ENCODE data around the gene INKA2.
A peak's percentile ranks its signal among the peaks of the same experiment; 100 is the strongest.

INKA2 gene

DNA sequence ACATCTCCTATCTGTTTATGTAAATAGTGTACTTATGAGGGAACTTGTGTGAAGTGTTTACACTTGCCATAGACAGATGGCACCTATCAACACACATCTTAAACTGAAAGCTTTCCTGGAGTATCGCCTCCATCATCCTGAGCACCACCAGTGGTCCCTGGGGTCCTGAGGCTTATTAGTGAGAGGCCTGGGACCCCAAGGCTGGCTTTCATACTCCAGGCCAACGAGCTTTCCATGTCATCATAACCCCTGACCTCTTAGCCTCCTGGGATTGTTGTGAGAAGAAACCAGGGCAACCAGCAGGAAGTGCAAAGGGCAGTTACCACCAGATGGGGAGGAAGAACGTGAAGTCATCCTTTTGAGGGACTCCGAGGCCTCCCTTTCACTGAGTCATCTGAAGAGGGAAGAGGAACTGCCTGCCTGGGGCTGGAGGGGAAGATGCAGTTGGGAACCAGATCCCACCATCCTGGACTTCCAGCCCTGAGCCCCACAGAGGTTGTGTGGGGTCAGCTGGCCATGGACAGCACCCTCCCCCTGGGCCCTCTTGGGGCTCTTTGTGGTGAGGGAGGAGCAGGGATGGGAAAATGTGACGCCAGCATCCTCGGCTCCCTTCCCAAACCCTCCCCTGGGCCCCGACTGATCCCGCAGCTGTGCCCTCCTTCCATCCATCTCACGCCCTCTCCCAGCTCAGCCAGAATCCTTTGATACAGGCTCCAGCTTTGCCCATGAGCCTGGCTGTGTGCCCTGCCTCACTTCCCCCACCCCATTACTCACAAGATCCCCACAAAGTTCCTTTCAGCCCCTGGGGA is 5.8 kb downstream of the INKA2 start:
- DNase-seq (ENCODE audit: low spot score) = peak; percentile 65

DNA sequence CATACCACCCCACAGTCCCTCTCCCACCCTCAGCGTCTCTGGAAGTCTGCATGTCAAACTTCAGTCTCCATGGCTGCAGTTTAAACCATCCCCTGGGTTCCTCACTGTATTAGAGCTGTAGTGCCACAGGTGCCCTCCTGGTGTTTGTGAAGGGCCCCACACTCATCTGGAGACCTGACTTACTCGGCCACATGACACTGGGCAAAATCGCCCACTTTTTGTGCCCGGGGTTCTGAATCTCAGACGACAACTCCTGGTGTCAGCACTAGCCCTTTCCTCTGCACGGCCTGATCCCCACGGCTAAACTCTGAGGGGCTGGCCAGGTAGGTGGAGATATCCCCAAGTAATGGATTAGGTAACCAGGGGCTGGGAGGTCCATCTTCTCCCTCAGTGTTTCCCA is 6.5 kb downstream of the INKA2 start:
- DNase-seq (ENCODE audit: low spot score) = no peak

DNA sequence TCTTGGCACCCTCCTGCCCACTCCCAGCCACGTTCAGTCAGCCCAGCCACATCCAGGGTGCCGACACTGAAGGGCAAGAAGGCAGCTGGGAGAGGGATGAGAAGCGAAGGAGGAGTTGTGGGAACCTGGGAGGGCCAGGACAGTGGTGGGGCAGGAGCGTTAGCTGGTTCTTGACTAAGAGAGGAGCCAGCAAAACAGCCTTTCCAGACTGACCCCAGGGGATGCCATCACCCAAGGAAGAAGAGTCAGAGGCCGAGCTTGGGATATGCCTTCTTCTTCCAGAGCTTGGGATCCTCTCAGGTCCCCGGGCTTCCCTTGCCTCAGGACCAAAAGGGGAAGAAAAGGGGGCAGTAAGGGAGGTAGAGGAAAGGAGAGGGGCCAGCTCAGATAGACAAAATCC is 7.2 kb downstream of the INKA2 start:
- no peak for DNase-seq (ENCODE audit: low spot score)

DNA sequence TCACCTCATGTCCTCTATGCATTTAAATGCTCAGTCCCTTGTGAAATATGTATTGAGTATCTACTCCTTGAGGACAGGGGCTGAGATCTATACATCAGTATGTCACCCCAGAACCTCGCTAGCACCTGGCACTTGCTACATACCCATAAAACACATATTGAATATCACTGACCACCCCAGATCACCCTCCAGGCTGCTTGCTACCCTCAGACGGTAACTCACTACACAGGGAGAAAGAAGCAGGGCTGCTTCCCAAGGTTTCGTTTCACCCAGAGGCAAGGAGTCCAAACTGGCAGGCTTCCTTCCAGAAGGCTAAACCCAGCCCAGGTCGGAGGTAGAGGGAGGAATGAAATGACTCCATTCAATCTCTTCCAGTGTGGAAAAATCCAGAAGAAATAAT is 8.5 kb downstream of the INKA2 start:
- DNase-seq (ENCODE audit: low spot score) = no peak

- no peak for DNase-seq (ENCODE audit: low spot score)
Observed at GRCh38 chr1:111729946-111730681, 9.1 kb downstream of the INKA2 start.

DNA sequence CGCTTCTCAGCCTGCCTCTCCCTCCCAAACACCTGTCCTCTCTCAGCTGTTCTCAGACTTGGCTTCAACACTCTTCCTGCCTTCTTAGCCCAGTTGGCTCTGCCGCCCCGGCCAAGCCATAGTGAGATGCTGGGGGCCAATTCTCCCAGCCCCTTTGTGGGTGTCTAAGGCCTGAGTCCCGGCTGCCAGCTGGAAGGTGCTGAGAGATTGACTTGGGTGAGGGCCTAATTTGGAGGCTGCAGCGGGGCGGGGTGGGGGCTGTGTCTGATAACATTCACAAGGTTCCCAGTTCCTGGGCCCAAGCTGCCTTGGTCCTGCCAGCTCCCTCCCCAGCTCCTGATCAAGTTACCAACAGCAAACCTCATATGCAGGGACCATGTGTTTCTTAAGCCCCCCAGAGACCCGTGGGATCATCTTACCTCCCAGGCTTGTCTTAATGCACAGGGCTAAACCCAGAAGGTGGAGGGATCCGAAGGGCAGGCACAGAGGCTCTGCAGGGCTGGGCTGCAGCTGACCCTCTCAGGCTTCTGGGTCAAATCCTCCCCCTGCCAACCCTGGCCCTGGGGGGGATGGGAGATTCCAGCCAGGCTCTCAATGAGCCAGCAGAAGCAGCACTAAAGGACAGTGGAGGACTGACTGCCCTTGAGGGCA is 9.8 kb downstream of the INKA2 start:
- no peak for DNase-seq (ENCODE audit: low spot score)

DNA sequence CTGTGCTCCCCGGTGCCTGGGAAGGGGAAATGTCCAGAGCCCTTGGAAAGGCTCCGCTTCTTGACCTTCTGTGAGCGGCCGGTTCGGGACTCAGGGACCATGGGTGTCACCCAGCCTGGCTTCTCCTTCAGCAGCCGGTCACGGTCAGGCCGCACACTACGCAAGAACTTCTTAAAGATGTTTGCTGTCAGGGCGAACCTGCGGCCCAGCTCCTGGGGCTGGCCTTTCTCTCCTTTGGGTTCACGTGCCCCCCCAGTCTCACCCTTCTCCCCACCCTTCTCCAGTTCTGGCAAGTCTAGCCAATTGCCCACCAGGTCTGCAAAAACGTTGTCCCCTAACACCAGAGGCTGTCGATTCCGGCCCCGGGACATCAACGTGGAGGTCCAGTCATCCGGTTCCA is 12.1 kb downstream of the INKA2 start:
- DNase-seq (ENCODE audit: low spot score) = no peak

DNA sequence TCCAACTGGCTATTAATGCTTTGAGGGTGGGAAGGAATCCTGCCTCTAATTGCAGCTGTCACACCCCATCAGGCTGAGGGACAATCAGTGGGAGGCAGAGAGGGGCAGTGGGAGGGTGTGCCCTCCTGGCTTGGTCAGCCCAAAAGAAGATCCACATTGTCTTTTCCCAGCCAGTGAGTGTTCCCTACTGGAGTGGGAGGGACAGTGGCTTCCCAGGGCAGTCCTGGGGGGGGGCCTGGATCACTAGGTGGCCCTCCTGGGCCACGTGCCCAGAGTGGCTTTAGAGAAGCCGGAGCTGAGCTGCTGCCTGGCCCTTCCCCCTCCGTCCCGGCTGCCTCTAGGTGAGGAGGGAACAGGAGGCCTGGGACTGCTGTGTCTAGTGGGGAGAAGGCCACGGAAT is 14.0 kb downstream of the INKA2 start:
- no peak for DNase-seq (ENCODE audit: low spot score)

GRCh38 chr1:111723871-111724270 is 15.3 kb downstream of the INKA2 start:
- DNase-seq (ENCODE audit: low spot score) = no peak

GRCh38 chr1:111723091-111723806 is 15.9 kb downstream of the INKA2 start:
- DNase-seq (ENCODE audit: low spot score) = no peak

- DNase-seq (ENCODE audit: low spot score) = no peak
Observed at GRCh38 chr1:111720977-111721786, 18.0 kb downstream of the INKA2 start.

DNA sequence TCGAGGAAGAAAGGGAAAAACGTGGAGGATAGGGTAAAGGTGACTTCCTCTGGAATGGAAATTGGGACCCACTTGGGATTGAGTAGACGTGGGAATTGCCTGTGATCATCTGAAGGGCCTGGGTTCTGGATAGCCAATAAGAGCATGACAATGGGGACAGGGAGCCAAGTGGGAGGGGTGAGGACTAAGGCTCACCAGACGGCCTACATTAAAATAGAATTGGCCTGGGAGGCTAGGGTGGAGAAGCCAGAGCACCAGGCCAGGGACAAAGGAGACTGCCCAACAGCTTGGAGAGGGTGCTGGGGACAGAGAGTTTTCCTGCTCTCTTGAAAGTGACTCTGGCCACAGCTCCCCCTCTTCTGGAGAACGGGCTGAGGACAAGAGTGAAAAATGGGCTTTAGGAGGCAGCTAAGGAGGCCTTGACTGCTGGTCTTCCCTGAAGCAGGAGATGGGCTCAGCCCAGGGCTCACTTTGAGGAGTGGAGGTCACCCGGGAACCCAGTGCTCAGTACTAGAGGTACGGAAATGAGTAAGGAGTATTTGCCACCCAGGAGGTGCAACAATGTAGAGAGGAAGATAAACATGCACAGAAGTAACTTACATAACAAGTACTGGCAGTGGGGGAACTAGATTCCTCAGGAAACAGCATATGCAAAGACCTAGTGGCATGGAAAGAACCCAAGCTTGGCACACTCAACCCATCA is 18.8 kb downstream of the INKA2 start:
- DNase-seq (ENCODE audit: low spot score) = no peak

- no peak for DNase-seq (ENCODE audit: low spot score)
Observed at GRCh38 chr1:111719674-111720132, 19.5 kb downstream of the INKA2 start.

DNA sequence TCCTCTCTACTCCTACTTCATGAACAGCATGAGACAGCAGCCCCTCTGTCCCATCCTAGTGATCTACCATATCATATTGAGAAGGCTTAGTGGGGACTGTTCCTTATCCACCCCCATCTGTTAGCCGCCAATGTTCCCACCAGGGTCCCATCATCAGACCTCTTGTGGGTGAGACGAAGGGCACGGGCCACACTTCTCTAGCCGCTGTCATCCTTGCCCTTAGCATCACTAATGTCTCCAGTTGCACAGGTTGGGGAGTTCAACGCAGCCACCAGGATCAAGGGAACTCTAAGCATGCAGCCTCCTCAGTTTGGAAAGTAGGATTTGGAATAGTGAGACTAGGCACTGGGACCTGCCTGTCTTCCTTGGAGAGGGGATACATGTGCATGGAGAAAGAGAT is 20.1 kb downstream of the INKA2 start:
- DNase-seq (ENCODE audit: low spot score) = no peak

GRCh38 chr1:111717450-111717849 is 21.7 kb downstream of the INKA2 start:
- DNase-seq (ENCODE audit: low spot score) = no peak

DNA sequence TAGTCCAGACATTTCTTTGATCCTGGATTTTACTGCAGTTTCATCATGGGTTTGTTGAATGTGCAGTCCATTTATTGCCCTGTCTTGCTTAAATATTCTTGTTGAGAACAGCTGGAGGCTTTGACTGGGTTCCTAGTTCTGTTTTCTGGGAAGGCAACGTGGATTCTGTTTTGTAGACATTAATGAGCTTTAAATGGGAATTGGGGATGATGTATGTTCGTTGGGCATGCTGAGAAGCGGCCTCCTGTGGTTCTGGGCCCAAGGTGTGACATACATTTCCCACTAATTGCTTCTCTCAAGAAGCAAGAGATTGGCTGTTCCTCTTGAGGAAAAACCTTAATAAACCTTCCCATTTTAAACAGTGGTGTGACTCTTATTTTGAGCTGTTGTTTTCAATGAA is 22.9 kb downstream of the INKA2 start:
- DNase-seq (ENCODE audit: low spot score) = no peak

GRCh38 chr1:111709986-111710385 is 29.2 kb downstream of the INKA2 start:
- DNase-seq (ENCODE audit: low spot score) = no peak

DNA sequence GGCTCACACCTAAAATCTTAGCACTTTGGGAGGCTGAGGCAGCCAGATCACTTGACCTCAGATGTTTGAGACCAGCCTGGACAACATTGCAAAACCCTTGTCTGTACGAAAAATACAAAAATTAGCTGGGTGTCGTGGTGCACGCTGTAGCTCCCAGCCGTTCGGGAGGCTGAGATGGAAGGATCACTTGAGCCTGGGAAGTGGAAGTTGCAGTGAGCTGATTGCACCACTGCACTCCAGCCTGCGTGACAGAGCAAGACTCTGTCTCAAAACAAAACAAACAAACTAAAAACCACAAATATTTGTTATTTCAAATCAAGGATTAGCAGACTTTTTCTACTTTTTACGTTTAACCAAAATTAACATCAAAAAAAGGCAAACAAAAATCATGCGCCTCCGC is 31.3 kb downstream of the INKA2 start:
- DNase-seq (ENCODE audit: low spot score) = no peak

- no peak for DNase-seq (ENCODE audit: low spot score)
Observed at GRCh38 chr1:111706921-111707320, 32.3 kb downstream of the INKA2 start.

DNA sequence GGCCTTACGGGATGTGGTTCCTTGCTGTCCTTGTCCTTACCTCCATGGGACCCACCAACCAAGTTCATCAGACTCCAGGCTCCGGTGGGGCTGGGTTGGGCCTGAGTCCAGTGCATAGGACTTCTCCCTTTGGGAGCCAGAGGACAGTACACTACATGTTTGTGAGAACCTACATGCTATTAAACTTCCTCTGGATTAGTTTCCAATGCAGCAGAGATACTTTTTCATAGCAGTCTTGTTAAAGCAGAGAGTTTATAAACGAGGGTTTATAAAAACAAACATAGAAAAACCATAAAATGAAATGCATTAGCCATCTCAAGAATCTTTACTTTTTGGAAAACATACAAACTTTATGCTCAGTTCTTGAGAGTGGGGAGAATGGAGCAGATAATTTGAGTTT is 33.4 kb downstream of the INKA2 start:
- no peak for DNase-seq (ENCODE audit: low spot score)

DNA sequence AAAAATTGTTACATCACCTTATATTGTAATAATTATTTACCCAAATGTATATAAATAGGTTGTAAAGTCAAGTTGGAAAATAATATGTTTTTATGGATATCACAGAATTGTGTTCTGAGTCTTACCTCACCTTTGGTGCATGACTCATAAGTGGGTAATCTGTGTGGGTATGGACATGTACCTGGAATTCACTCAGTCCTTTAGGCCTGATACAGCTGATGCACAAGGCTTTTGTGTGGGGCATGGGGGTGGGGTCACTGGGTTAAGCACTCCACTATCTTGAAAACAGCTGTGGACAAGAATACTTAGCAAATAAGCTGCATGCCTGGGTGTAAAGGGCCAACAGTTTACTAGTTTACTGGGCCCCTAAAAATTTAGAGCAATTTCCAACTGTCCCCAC is 34.4 kb downstream of the INKA2 start:
- DNase-seq (ENCODE audit: low spot score) = no peak
